GM19438 (cell line): Measurements from ENCODE around the gene CLCNKA.
"Not testable (repeated sequence)": the region's sequence is repeated elsewhere in the genome, so short reads cannot be mapped to it uniquely, and the experiment has no call there.

Experiments
- ATAC-seq: cut with Tn5 transposase; IDR thresholded peaks from one replicate; pipeline ENCODE4 v1.9.1; 2021; ENCODE audit warnings: low read depth; ENCODE audit not compliant: unreplicated experiment

The CLCNKA gene

DNA sequence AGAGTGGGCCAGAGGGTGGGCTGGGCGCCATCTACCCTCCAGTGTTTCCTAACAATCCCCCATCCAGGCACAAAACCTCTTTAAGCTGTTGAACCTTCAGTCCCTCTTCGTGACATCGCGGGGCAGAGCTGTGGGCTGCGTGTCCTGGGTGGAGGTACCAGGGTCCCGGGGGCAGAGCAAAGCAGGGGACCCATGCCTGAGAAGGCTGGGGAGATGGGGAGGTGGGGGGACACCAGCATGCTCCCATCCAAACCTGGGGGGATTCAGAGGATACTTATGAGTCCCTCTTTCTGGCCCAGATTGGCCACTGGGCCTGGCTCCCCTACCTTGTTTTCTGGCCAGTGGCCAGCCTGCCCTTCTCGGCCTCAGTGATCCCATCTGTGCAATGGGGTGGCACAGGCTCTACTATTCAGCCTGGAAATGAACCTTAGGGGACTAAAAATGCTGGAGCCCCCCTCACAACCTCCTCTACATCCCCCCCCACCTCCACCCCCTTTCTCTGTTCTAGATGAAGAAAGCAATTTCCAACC is 11.3 kb downstream of the CLCNKA start:
- ATAC-seq, result not testable (repeated sequence)

DNA sequence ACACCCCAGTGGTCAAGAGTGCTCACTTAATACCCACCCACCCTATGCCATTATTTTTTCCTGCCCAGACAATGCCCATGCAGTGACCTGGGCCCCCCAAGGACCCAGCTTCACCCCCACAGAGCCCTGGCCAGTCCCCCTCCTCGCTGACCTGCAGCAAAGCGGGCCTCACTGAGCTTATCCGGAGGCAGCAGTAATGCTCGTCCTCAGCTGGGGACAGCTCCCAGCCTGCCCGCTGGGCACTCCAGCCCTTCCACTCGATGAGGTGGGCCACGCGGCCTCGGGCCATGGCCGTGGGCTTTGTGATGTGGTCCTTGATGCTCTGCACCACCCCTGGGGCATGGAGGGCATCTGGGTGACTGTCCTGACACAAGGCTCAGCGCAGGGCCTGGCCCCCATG is 14.6 kb downstream of the CLCNKA start:
- ATAC-seq, result not testable (repeated sequence)

DNA sequence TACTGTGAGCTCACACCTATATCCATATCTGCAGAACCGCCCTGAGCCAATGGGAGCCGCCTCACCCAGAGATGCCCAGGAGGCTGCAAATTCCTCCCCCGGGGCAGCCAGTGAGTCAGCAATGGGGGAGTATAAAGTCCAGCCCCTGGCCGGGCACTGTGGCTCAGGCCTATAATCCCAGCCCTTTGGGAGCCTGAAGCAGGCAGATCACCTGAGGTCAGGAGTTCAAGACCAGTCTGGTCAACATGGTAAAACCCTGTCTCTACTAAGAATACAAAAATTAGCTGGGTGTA is 16.7 kb downstream of the CLCNKA start:
- ATAC-seq, result no peak

DNA sequence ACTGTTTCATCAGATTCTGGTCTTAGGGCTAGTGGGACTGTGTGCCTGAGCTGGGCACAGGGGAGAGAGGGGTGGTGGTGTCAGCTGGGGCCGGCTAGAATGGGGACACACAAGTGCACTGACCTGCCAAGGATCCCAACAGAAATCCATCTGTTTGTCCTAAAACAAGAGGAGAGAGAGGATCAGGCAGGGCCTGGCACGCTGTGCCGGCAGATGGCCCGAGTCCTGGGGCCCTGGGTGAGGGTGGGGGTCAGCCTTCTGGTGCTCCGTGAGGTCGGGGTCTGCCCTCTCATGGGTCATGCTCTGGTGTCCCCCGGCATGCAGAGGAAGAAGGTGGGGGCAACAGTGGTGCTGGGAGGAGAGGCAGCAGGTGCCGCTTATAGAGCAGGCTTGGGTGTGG is 18.0 kb downstream of the CLCNKA start:
- ATAC-seq, result not testable (repeated sequence)

DNA sequence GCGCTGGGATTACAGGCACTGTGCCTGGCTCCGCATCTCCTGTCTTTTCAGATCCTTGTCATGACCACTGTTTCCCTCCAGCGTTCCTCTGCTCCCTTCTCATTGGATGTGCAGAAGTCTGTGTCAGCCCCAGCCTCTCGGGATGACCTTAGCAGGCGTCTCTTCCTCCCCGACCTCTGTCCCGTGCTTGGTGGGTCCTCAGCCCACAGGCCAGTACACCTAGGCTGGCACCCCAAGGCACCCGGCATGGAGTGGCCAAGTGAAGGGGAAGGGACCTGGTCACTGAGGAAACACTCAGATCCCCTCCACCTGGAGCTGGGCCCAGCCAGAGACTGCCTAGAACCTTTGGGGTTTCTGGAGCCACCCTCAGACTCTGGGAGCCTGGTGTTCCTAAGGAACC is 19.4 kb downstream of the CLCNKA start:
- ATAC-seq, result no peak

DNA sequence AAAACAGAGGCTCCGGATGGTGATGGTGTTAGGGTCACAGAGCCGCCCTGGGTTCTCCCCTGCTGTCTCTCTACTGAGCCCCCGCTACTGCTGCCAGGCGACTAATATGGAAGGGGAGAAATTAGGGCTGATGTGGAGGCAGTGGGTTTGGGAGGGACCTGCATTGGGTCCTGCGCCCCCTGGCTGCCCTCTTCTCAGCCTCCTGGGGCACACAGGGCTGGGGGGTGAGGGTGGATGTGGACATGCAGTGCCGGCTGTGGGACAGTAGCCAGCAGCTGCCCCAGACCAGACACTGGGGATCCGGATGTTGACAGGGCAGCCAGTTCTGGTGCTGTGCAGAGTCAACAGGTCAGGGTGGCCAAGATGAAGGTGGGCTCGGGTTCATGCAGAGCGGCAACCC is 20.3 kb downstream of the CLCNKA start:
- ATAC-seq, result no peak

DNA sequence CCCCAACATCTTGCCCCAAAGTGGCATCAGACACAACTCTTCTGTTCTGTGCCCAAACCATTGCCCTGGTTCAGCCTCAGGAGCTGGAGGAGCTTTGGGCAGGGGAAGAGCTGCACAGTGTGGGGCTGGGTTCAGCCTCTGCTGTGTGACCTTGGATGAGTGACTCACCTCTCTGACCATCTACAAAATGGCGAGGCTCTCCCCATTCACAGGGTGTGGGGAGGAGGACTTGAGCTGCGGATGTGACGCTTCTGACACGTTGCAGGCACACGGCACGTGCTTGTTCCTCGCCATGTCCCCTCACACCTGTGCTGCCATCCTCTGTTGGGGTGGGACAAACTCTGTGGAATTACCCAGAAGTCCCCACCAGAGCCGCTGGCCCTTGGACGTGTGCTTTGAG is 20.8 kb downstream of the CLCNKA start:
- not testable (repeated sequence) for ATAC-seq

DNA sequence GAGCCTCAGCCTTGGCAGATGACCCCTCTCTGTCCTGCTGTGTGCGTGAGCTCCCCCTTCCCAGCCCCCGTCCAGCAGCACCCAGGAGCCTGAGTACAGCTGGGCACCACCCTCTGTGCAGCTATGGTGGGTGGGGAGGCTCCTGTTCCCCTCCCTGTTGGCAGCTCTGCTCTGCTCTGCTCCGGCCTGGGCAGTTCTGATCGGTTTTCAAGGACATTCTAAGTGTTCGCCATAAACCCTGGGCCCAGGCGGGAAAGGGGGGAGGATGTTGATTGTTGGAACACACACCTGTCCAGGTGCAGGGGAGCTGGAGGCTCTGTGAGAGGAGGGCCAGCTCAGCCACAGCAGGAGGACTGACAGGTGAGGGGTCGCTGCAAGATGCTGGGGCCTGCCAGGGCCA is 21.7 kb downstream of the CLCNKA start, which contains the start of gene CLCNKB:
Gene CLCNKB, plus strand, starts transcription at position 262 of the 400 bp plus-strand sequence. CDS start 711 bp downstream, outside the sequence.
- no peak for ATAC-seq

DNA sequence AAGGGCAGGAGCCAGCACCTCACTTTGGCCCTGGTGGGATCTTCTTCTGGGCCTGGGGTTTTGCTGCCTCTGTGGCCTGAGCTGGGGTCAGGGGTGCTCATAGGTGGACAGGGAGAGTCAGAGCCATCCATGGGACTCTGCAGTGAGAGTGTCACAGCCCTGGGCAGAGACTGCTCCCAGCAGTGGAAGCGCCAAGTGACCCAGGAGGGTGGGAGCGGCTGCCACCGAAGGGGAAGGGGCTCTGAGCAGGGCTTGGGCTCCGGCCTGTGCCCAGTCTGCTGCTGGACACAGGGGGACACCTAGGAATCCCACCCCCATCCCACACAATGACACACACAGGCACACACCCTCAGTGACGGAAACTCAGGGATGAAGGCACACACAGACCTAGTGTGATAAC is 22.1 kb downstream of the CLCNKA start:
- ATAC-seq, result no peak

DNA sequence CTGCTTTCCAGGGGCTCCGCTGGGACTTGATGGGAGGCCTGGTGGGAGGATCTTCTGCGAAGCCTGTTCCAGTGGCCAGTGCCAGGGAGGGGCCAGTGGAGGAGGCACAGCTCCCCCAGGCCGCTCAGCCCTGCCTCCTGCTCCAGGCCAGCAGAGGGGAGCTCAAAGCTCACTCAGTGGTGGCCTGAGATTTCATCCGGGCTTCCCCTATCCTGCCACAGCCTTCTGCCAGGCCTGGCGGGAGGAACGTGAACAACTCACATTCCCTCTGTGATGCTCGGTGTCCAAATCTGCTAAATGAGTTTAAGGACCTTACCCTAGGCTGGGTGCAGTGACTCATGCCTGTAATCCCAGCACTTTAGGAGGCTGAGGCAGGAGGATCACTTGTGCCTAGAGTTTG is 25.0 kb downstream of the CLCNKA start:
- no peak for ATAC-seq

DNA sequence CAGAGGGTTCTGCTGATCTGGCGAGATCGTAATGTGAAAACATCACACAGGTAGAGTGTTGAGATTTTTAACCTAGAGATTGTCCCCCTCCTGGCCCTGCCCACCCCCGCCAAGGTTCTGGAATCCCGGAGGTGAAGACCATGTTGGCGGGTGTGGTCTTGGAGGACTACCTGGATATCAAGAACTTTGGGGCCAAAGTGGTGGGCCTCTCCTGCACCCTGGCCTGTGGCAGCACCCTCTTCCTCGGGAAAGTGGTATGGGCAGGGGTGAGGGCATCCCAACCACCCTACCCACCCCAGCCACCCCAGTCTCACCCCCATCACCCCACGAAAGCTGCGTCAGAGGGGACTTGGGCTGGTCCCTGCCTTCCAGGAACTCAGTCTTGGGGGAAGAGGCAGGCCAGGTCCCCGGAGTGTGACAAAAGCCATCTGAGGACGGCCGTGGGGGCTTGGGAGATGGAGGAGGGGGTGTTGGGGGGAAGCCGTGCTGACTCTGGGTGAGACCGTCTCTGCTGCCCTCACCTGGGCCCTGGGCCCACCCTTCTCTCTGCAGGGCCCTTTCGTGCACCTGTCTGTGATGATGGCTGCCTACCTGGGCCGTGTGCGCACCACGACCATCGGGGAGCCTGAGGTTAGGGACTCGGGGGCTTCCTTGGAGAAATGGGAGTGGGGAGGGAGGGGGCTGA is 26.1 kb downstream of the CLCNKA start:
- no peak for ATAC-seq

DNA sequence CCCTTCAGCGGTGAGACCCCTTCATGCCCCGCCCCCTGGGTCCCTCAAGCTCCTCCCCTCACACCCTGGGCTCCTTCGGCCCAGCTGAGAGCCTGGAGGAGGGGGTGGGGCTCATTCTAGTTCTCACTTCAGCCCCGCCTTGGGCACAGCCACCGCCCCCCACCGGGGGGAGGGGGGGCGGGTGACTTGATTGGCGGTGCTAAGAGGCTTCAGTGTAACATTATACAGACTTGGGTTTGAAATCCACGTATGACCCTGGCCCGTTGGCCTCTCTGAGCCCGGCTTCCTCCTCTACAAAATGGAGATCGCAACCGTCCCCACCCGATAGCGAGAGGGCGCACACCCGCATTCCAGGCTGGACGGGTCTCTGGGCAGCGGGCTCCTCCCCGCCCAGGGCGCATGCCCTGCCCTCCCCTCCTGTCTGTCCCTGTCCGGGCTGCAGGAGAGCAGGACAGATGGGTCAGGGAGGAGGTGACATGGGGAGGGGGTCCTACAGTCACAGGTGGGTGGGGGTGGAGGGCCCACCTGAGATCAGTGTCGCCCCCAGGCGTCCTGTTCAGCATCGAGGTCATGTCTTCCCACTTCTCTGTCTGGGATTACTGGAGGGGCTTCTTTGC is 26.8 kb downstream of the CLCNKA start:
- no peak for ATAC-seq

DNA sequence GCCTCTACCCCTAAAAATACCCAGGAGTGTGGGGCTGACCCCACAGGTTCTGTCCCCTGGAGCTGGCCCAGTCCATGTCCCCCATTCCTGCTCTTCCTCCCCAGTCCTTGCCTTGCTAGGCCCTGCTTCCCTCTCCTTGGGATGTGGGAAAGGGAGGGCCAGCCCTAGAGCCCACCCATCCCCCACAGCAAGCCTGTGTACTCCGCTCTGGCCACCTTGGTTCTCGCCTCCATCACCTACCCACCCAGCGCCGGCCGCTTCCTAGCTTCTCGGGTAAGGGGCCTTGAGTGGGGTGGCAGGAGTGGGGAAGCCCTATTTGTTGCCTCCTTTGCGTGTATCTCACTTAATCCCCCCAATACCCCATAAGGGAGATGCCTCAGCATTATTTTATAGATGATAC is 28.5 kb downstream of the CLCNKA start:
- ATAC-seq, result no peak

DNA sequence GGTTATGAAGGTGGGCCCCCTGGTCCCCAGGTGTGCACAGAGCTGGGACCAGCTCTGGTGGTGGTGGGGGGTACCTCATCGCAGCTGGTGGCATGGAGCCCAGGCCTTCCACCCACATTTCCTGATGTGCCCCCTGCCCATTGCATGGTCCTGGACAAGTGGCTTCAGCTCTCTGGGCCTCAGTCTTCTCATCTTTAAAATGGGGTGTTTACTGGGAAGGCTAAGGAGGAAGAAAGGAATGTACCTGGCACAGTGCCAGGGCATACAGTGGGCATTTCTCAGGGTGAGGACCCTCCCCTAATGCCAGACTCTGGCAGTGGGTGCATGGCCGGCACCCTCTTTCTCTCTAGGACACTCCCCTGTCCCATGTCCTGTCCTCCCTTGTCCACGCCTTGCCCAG is 29.2 kb downstream of the CLCNKA start:
- ATAC-seq, result no peak

DNA sequence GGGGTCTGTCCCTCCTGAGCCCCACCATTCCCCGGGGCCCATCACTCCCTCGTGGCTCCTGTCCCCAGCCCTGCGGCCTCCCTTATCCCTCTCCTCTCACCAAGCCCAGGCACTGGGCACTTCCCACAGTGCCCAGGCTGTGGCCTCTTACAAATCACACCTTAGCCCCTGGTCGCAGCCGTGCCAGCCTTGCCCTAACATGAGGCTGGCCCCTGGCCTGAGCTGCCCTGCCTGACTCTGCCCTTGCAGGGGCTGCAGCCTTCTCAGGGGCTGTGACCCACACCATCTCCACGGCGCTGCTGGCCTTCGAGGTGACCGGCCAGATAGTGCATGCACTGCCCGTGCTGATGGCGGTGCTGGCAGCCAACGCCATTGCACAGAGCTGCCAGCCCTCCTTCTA is 30.1 kb downstream of the CLCNKA start:
- ATAC-seq, result not testable (repeated sequence)

DNA sequence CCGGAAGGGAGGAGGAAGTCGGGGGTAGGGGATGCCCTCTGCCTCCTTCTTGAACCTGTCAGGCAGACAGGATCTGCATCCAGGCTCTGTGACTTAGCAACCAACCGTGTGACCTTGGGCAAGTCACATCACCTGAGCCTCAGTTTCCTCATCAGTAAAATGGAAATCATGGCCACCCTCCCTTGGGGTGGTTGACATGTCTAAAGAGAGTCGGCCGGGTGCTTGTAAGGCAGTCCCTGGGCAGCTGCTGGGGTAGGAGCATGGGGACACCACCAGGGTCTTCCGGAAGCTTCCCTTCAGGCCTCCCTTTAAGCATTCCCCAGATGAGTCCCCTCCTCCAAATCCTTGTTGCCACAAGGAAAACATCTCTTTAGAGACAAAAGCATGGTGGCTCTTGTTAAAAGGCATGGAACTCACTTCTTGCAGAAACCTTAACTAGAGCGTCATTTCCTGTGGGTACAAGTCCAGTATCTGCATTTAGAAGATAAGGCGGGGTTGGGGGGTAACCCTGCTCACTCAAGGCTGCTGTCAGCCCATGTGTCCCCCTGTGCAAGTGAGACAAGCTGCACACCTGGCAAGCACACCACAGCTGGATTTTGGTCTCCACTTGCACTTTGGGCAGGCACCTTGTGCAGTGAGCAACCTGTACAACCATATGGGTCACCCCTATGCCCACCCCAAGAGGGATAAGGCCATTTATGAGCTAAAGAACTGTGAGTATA is 32.1 kb downstream of the CLCNKA start:
- ATAC-seq, result no peak

DNA sequence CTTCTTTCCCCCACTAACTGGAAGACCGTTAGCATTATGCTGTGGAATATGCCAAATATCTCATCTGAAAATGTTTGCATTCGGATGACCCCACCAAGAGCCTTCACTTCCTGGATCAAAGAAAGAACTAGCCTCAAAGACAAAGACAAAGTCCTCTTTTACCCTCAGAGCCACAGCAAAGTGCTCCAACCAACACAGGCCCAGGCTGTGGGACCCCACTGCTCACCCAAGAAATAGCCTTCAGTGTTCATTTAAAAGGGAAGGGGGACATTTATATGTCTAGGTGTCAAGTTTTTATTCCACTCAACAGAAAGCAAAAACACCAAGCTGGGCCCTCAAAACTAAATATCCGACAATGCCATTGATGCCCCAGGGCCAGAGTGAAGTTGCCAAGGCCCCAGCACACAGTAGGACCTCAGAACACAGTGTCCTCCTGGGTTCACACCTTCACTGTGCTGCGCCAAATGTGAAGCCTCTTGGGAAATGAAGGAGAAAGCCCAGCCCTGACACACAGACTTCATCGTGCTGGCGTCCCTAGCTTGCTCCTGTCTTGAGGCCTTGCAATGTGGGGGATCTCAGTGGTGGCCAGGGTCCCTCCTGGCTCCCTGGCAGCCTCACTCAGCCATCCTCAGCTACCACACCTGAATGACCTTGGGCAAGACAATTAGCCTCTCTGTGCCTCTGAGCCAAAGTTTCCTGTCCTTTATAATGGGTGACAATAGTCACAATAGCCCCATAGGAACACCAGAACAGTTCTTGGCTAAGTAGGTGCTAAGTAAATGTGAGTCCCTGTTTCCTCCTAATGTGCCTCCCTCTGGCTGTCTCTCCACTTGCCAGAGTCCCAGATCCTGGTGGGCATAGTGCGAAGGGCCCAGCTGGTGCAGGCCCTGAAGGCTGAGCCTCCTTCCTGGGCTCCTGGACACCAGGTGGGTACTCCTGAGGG is 33.0 kb downstream of the CLCNKA start:
- ATAC-seq, result no peak

DNA sequence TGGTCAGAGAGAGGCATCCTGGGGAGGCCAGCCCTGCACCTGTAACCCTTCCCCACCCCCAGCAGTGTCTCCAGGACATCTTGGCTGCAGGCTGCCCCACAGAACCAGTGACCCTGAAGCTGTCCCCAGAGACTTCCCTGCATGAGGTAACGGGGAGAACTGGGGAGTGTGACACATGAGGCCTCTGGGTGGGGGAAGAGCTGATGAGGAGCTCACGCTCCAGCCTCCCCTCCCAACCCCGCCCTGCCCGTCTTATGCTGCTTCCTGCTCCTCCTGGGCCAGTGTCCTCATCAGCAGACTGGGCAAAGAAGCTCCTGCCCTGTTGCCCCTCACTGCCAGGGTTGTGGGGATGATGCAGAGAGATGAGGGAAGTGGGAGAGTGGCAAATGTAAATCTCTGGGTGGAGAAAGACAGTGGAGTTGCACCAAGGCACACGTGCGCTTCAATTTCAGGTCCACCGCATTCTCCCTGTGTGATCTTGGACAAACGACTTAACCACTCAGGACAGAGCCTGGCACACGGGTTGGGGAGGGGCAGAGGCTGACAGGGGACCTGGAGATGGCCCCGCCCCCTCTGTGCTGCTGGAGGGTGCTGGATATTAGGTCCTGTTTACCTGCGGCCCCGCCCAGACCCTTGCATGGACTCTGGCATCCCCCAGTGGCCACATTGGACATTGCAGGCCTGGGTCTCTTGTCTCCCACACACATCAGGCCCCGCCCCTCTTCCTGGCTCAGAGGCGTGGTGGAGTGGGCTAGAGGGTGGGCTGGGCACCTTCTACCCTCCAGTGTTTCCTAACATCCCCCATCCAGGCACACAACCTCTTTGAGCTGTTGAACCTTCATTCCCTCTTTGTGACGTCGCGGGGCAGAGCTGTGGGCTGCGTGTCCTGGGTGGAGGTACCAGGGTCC is 34.0 kb downstream of the CLCNKA start:
- no peak for ATAC-seq

DNA sequence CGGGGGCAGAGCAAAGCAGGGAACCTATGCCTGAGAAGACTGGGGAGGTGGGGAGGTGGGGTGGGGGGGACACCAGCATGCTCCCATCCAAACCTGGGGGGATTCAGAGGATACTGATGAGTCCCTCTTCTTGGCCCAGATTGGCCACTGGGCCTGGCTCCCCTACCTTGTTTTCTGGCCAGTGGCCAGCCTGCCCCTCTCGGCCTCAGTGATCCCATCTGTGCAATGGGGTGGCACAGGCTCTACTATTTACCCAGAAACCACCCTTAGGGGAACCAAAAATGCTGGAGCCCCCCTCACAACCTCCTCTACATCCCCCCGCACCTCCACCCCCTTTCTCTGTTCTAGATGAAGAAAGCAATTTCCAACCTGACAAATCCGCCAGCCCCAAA is 34.7 kb downstream of the CLCNKA start:
- ATAC-seq, result not testable (repeated sequence)
